Prostate gland (tissue), 2 donors: Measurements from ENCODE around the gene COX6B1.

ENCODE experiments used
- POLR2AphosphoS5 ChIP-seq: sonication (generic); formaldehyde crosslinking; IDR thresholded peaks from one replicate; pipeline ENCODE4 v1.6.1; 2017; ENCODE audit warnings: antibody characterized with exemption
- TF ChIP-seq, protein P1 (sequence below), 4 experiments: fragments of 200-600 bp in 2 of 4; fragments of 450-650 bp in 2 of 4; sonication (generic) in 2 of 4; IDR thresholded peaks; 1 replicate in 3 of 4; 2 replicates in 1 of 4; pipeline ENCODE4 v1.5.1; 2016 to 2019; ENCODE audit warnings: antibody characterized with exemption in 4 of 4, mild to moderate bottlenecking in 2 of 4, moderate library complexity in 2 of 4

DNA sequence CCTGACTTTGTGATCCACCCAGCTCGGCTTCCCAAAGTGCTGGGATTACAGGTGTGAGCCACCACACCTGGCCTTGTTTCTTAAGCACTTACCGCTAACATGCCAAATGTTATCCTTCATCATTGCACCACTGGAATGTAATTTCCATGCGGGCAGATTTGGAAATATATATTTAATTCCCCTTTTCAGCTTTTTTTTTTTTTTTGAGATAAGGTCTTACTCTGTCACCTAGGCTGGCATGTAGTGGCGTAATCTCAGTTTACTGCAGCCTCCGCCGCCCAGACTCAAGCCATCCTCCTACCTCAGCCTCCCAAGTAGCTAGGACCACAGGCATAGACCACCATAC is 13.8 kb downstream of the COX6B1 start:
- TF ChIP-seq, protein P1, sequence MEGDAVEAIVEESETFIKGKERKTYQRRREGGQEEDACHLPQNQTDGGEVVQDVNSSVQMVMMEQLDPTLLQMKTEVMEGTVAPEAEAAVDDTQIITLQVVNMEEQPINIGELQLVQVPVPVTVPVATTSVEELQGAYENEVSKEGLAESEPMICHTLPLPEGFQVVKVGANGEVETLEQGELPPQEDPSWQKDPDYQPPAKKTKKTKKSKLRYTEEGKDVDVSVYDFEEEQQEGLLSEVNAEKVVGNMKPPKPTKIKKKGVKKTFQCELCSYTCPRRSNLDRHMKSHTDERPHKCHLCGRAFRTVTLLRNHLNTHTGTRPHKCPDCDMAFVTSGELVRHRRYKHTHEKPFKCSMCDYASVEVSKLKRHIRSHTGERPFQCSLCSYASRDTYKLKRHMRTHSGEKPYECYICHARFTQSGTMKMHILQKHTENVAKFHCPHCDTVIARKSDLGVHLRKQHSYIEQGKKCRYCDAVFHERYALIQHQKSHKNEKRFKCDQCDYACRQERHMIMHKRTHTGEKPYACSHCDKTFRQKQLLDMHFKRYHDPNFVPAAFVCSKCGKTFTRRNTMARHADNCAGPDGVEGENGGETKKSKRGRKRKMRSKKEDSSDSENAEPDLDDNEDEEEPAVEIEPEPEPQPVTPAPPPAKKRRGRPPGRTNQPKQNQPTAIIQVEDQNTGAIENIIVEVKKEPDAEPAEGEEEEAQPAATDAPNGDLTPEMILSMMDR (IDR thresholded peaks at IDR 0.05), result no peak
- no peak for TF ChIP-seq POLR2AphosphoS5
